Measurements from ENCODE around the gene PRMT1. TPM values are rescaled to one million over a fixed set of nuclear protein-coding genes. Genes with fewer than 3 reads are reported as not detected.
A peak's percentile ranks its signal among the peaks of the same experiment; 100 is the strongest.

PRMT1 gene
- total and polyA plus RNA-seq, 2 of the 13 experiments (the other 11 are each of a cell fraction or from before 2014, with no cell fraction given), result 324 to 374 TPM

- TF ChIP-seq ZBTB46 (CRISPR knock-in tag; IDR thresholded peaks at IDR 0.05; ENCODE audit: borderline replicate concordance) (no peak), KAT8 (CRISPR knock-in tag; IDR thresholded peaks at IDR 0.05) (peak; percentile 67), ZNF75D (CRISPR knock-in tag; IDR thresholded peaks at IDR 0.05; ENCODE audit: borderline replicate concordance) (no peak), TFAP4 (IDR thresholded peaks at IDR 0.05; ENCODE audit: borderline replicate concordance, low read depth) (0 out of 2 replicates have a peak, but pooled peaks have one; percentile 11), PHB2 (IDR thresholded peaks at IDR 0.05; ENCODE audit: partially characterized antibody) (no peak), SMARCE1 (IDR thresholded peaks at IDR 0.05; ENCODE audit: borderline replicate concordance) (no peak), MYC (CRISPR knock-in tag; IDR thresholded peaks at IDR 0.05; ENCODE audit: borderline replicate concordance) (peak; percentile 66; the same call in 1 of the 2 replicates), CEBPG (CRISPR knock-in tag; IDR thresholded peaks at IDR 0.05) (no peak), RFXAP (CRISPR knock-in tag; IDR thresholded peaks at IDR 0.05; ENCODE audit: borderline replicate concordance) (no peak), ZNF598 (CRISPR knock-in tag; IDR thresholded peaks at IDR 0.05; ENCODE audit: borderline replicate concordance) (no peak), SOX13 (IDR thresholded peaks at IDR 0.05) (no peak), SOX13 (CRISPR knock-in tag; conservative IDR thresholded peaks at IDR 0.05 in 1 of 2, IDR thresholded peaks at IDR 0.05 in 1 of 2) (no peak), PCBP1 (IDR thresholded peaks at IDR 0.05; ENCODE audit: borderline replicate concordance, low read depth, low read length) (peak; percentile 59; the same call in 1 of the 2 replicates), KLF12 (CRISPR knock-in tag; IDR thresholded peaks at IDR 0.05; ENCODE audit: borderline replicate concordance) (0 out of 2 replicates have a peak, but pooled peaks have one; percentile 52), HDAC6 (IDR thresholded peaks at IDR 0.05; ENCODE audit: low read depth, low read length) (no peak), MLX (CRISPR knock-in tag; IDR thresholded peaks at IDR 0.05) (no peak), HOXA7 (CRISPR knock-in tag; IDR thresholded peaks at IDR 0.05) (no peak), ZFP36 (IDR thresholded peaks at IDR 0.05; ENCODE audit: borderline replicate concordance, low read depth, low read length, partially characterized antibody) (peak; percentile 6), PHF21A (CRISPR knock-in tag; IDR thresholded peaks at IDR 0.05) (peak; percentile 66), ZNF616 (CRISPR knock-in tag; IDR thresholded peaks at IDR 0.05; ENCODE audit: low read depth) (no peak), ZNF205 (CRISPR knock-in tag; IDR thresholded peaks at IDR 0.05) (no peak), KLF9 (CRISPR knock-in tag; IDR thresholded peaks at IDR 0.05; ENCODE audit: low read depth) (no peak), PHF5A (CRISPR knock-in tag; IDR thresholded peaks at IDR 0.05; ENCODE audit: low read depth, unreplicated experiment) (no peak), SNAPC2 (CRISPR knock-in tag; IDR thresholded peaks at IDR 0.05) (peak; percentile 98), ZNF589 (CRISPR knock-in tag; conservative IDR thresholded peaks at IDR 0.05) (no peak), LRRFIP1 (CRISPR knock-in tag; conservative IDR thresholded peaks at IDR 0.05) (no peak)
These were observed 11.5 kb upstream of the PRMT1 start, which contains the start of the genes BCL2L12 and IRF3 (continued) for GRCh38 chr19:49665351-49666119.

Measured in HepG2 (cell line).